ENCODE measurements around the gene RHBDL3.
"Not testable (repeated sequence)": the region's sequence is repeated elsewhere in the genome, so short reads cannot be mapped to it uniquely, and the experiment has no call there.

GRCh38 chr17:32320080-32320479 is 54.4 kb downstream of the RHBDL3 start:
- not testable (repeated sequence) for TF ChIP-seq CTCF, EZH2phosphoT487 (IDR thresholded peaks at IDR 0.05; ENCODE audit: low read length)
